Upper lobe of left lung (tissue), 6 donors: ENCODE measurements around the gene THSD7A. TPM values are rescaled to one million over a fixed set of nuclear protein-coding genes. Genes with fewer than 3 reads are reported as not detected.

Experiments
- ATAC-seq, 2 donors: fragments of 200-7000 bp; cut with Tn5 transposase; one replicate each; pipeline ENCODE4 v1.9.1; 2022; ENCODE audit warnings: mild to moderate bottlenecking in 2 of 2, moderate library complexity in 2 of 2; ENCODE audit not compliant: low FRiP score in 2 of 2
- DNase-seq, 2 donors: peaks; one replicate each; pipeline ENCODE4 v3.0.0-alpha.2; 2019 to 2020
- H3K27ac ChIP-seq, 4 donors: fragments of 200-600 bp; sonication (generic); one replicate each; pipeline ENCODE4 v1.5.1; 2016 to 2019
- H3K27me3 ChIP-seq, 4 donors: fragments of 200-600 bp; sonication (generic); one replicate each; pipeline ENCODE4 v1.5.1; 2017 to 2019
- H3K36me3 ChIP-seq, 4 donors: fragments of 200-600 bp; sonication (generic); one replicate each; pipeline ENCODE4 v1.5.1; 2016 to 2019
- H3K4me1 ChIP-seq, 4 donors: fragments of 200-600 bp; sonication (generic); one replicate each; pipeline ENCODE4 v1.5.1; 2018 to 2019
- H3K4me3 ChIP-seq, 4 donors: fragments of 200-600 bp; sonication (generic); one replicate each; pipeline ENCODE4 v1.5.1; 2017 to 2019; ENCODE audit warnings: mild to moderate bottlenecking in 2 of 4, moderate library complexity in 1 of 4
- H3K9me3 ChIP-seq, 4 donors: fragments of 200-600 bp; sonication (generic); one replicate each; pipeline ENCODE4 v1.5.1; 2018 to 2019
- CTCF ChIP-seq, 6 experiments: fragments of 450-650 bp in 4 of 6; fragments of 200-600 bp in 2 of 6; sonication (generic) in 2 of 6; IDR thresholded peaks; one replicate each; pipeline ENCODE4 v1.5.1; 2016 to 2019; ENCODE audit warnings: antibody characterized with exemption in 6 of 6
- EP300 ChIP-seq, 4 donors: sonication (generic); formaldehyde crosslinking; IDR thresholded peaks; one replicate each; pipeline ENCODE4 v1.5.1; 2017; ENCODE audit warnings: antibody characterized with exemption in 4 of 4, control low read depth in 2 of 4
- POLR2A ChIP-seq, 4 donors: fragments of 450-650 bp; IDR thresholded peaks; one replicate each; pipeline ENCODE4 v1.5.1; 2016 to 2017; ENCODE audit warnings: antibody characterized with exemption in 4 of 4, mild to moderate bottlenecking in 2 of 4
- POLR2AphosphoS5 ChIP-seq, 2 donors: sonication (generic); formaldehyde crosslinking; IDR thresholded peaks; one replicate each; pipeline ENCODE4 v1.5.1; 2017; ENCODE audit warnings: antibody characterized with exemption in 2 of 2
- WGBS, 2 donors: methylation state at CpG; one replicate each; pipeline ENCODE4 v1.1.5; 2017 to 2018; 5-methylcytosine and 5-hydroxymethylcytosine counted together
- total RNA-seq, 6 donors: library from RNA; depleted of rRNA in 4 of 6; stranded (reverse); fragments of >200 nt in 4 of 6; gene quantifications; one replicate each; pipeline versions ENCODE4 v1.1.0 to v1.2.1, GENCODE V29; 2016 to 2021
- donor health status: DM: no; HTN: no; CAD: no; lungs with moderate emphysema.
- donor health status: DM: no; HTN: yes; CAD: no; lungs with severe emphysema.

THSD7A gene
- total RNA-seq, 6 donors from 2014 or later = 5.1 to 15.7 (median 7.0) TPM

DNA sequence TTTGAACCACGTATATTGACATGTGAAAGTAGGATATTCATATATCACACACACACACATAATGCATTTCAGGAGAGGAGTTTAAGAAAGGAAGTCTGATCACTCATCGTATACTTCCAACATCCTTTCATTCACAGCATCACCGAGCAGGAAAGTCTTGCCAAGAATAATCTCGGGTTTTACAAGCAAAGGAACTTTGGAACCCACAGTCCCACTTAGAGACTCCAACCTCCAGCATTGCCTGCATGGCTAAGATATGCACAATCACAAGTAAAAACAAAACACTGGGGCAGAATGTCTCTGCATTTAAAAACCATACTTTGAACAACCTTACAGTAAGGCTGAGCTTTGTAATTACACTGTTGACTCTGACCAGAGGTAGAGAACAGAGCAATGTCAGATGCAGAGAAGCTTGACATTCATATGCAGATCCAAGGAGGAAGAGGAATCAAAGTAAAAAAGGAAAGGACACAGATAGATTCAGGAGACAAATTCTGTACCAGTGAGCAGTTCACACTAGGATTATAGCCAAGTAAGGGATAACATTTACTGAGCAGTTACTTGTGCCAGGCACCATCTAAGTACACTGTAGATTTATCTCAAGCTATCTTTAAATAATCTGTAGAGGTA is 14.8 kb downstream of the THSD7A start:
- H3K4me1 ChIP-seq = peaks cover 0 to 8% (median 2%) of the 10 kb centered on the region in 4 donors
- H3K36me3 ChIP-seq = no peaks in the 10 kb centered on the region
- no peaks in the 10 kb centered on the region for H3K9me3 ChIP-seq
- TF ChIP-seq CTCF (IDR thresholded peaks at IDR 0.05) (no peak), POLR2A (IDR thresholded peaks at IDR 0.05) (no peak), EP300 (IDR thresholded peaks at IDR 0.05) (no peak)
- no peak for ATAC-seq
- no peaks in the 10 kb centered on the region for H3K27me3 ChIP-seq
- WGBS, 2 donors = 53 to 59% methylated on average over 4 of the region's 4 CpGs
- DNase-seq = no peak
- H3K4me3 ChIP-seq = no peak overlapping the region
- H3K27ac ChIP-seq = no peak overlapping the region

DNA sequence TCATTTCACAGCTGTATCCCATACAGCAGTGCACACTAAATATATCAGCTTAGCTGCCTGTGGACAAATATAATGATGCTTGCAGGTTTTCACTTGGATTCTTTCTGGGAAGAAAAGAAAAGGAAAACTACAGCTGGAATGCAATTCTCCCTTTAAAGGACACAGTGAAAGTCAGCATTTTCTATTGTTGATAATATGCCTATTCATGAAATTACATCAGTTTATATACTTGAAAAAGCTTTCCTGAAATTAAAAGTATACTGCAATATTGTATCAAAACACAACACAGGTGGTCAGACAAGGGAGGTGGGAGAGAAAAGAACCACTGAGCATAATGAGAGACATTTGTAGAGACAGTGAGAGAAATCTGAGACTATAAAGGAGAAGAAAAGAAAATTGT is 20.3 kb downstream of the THSD7A start:
- TF ChIP-seq EP300 (IDR thresholded peaks at IDR 0.05) = no peak
- H3K9me3 ChIP-seq = no peaks in the 10 kb centered on the region
- no peaks in the 10 kb centered on the region for H3K36me3 ChIP-seq
- no peaks in the 10 kb centered on the region for H3K27me3 ChIP-seq
- no peak overlapping the region for H3K4me3 ChIP-seq
- DNase-seq (no peak), ATAC-seq (no peak)
- no peaks in the 10 kb centered on the region for H3K4me1 ChIP-seq
- H3K27ac ChIP-seq = no peak overlapping the region

DNA sequence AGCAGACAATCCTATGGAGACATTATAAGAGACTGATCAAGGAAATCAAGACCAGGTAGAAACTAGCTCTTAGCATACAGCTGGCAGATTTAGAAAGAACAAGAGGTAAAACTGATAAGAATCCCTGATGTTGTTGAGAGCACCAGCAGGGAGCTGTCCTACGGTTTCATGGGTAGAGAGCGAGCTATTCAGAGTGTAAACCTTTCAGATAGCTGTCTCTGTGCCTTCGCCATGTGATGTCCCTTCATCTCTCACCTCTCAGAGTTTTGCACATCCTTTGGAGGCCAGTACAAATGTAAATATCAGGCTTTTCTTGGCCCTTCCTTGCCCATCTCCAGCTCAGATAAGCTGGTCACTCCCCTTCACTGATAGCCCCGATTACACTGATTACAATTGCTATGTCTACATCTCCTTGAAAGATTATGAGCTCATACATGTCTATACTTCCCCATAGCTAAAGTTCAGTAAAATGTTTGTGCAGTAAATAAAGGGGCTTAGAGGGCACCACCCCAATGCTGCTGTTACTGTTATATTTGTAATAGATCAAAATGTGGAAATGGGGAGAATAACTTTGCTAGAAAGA is 21.9 kb downstream of the THSD7A start:
- Histone ChIP-seq H3K27ac (no peak overlapping the region), H3K4me1 (no peaks in the 10 kb centered on the region), H3K27me3 (no peaks in the 10 kb centered on the region), H3K4me3 (no peak overlapping the region), H3K9me3 (no peaks in the 10 kb centered on the region), H3K36me3 (no peaks in the 10 kb centered on the region)
- DNase-seq = no peak
- no peak for ATAC-seq
- no peak for TF ChIP-seq EP300 (IDR thresholded peaks at IDR 0.05)
- WGBS, 2 donors = 86 to 88% methylated on average over 4 of the region's 4 CpGs

DNA sequence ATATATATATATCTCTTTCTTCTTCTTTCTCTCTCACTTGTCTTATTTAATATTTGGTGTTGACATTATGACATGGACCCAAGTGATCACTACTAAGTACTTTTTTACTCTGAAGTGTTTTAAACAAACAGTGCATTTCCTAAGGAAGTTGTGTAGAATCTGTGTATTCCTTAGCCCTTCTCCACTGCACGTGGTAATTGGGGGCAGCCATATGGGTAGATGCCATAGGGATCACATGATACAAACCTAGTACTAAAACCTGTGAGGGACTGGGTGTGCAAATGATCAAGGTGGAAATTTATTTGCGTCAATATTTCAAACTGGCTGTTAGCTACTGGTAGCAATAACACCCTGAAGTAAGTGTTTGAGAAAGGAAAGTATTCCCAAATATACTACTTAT is 25.0 kb downstream of the THSD7A start:
- 63 to 67% methylated on average over 2 of the region's 2 CpGs for WGBS, 2 donors
- Histone ChIP-seq H3K36me3 (no peaks in the 10 kb centered on the region), H3K4me3 (no peak overlapping the region), H3K4me1 (no peaks in the 10 kb centered on the region), H3K9me3 (no peaks in the 10 kb centered on the region), H3K27me3 (no peaks in the 10 kb centered on the region), H3K27ac (no peak overlapping the region)
- TF ChIP-seq POLR2AphosphoS5 (IDR thresholded peaks at IDR 0.05) = no peak
- TF ChIP-seq POLR2A (IDR thresholded peaks at IDR 0.05) = no peak
- no peak for TF ChIP-seq CTCF (IDR thresholded peaks at IDR 0.05)
- TF ChIP-seq EP300 (IDR thresholded peaks at IDR 0.05) = no peak
- no peak for DNase-seq
- ATAC-seq = no peak

DNA sequence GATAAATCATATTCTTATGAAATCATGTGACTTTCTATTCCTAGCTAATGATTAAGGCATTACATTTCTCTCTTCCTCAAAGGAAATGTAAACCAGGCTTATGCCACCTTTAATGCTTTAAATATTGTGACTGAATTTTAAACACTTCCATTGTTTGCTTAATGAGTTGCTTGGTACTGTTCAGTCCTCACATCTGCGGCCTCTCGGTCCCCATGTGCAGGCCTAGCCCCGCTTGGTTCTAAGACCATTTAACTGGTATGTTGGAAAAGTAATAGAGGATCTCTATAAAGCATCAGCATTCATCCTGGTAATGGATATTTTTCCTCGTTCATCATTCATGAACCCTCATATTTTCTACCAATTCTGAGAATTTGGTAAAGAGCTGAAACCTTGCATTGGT is 27.4 kb downstream of the THSD7A start:
- 95 to 96% methylated on average over 4 of the region's 4 CpGs for WGBS, 2 donors
- Histone ChIP-seq H3K9me3 (no peaks in the 10 kb centered on the region), H3K4me1 (no peaks in the 10 kb centered on the region), H3K4me3 (no peak overlapping the region), H3K36me3 (no peaks in the 10 kb centered on the region), H3K27ac (no peak overlapping the region), H3K27me3 (no peaks in the 10 kb centered on the region)
- DNase-seq (no peak), ATAC-seq (no peak)
- TF ChIP-seq POLR2A (IDR thresholded peaks at IDR 0.05) = no peak
- TF ChIP-seq CTCF (IDR thresholded peaks at IDR 0.05) = no peak
- no peak for TF ChIP-seq EP300 (IDR thresholded peaks at IDR 0.05)
- TF ChIP-seq POLR2AphosphoS5 (IDR thresholded peaks at IDR 0.05) = no peak

DNA sequence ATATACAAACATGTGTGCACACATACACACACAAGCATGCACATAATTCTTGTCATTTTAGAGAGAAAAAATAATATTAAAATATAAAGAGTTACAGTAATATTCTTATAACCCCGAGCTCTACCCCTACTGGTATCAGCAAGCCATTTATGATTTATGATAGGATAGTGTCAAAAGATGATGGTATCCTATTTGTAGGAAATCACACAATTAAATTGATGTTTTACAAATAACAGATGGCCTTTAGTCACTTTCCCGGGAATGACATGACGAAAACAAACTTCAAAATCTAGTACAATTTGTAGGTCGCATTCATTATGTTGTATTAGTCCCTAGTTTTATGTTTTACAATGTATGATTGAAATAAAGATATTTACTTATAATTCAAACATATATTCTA is 36.8 kb downstream of the THSD7A start:
- 92% methylated on average over 4 of the region's 4 CpGs for WGBS, 2 donors
- ATAC-seq (no peak), DNase-seq (no peak)

More for the DNA sequence above, 36.8 kb downstream of the THSD7A start:
- H3K27ac ChIP-seq = no peak overlapping the region
- no peaks in the 10 kb centered on the region for H3K27me3 ChIP-seq
- TF ChIP-seq POLR2AphosphoS5 (IDR thresholded peaks at IDR 0.05) = no peak
- TF ChIP-seq CTCF (IDR thresholded peaks at IDR 0.05) = no peak
- TF ChIP-seq EP300 (IDR thresholded peaks at IDR 0.05) = no peak
- H3K4me3 ChIP-seq = no peak overlapping the region
- no peaks in the 10 kb centered on the region for H3K9me3 ChIP-seq
- no peaks in the 10 kb centered on the region for H3K4me1 ChIP-seq
- H3K36me3 ChIP-seq = no peaks in the 10 kb centered on the region
